Activated T-helper 2 cell treated with anti-CD3 and anti-CD28 coated beads, Interferon-gamma antibody, Interleukin-2, Interleukin-4, amounts not matched to agents 10 μg/mL and 5 μg/mL and 100 μg/mL, durations not matched to agents 14 hours and 24 hours and 36 hours (primary cell): ENCODE data around the gene PDXK. TPM values are rescaled to one million over a fixed set of nuclear protein-coding genes. Genes with fewer than 3 reads are reported as not detected.
"Not testable (repeated sequence)": the region's sequence is repeated elsewhere in the genome, so short reads cannot be mapped to it uniquely, and the experiment has no call there.

Experiments
- DNase-seq: peaks from one replicate; pipeline ENCODE4 v3.0.0; 2021; ENCODE audit warnings: low spot score
- H3K27ac Mint-ChIP-seq: one replicate; pipeline ENCODE4 v1.8.0; 2021; ENCODE audit warnings: mixed read lengths
- H3K27me3 Mint-ChIP-seq: one replicate; pipeline ENCODE4 v1.8.0; 2021; ENCODE audit warnings: low read depth, mixed read lengths
- H3K36me3 Mint-ChIP-seq: one replicate; pipeline ENCODE4 v1.8.0; 2021; ENCODE audit warnings: low read depth, mixed read lengths
- H3K4me1 Mint-ChIP-seq: one replicate; pipeline ENCODE4 v1.8.0; 2021; ENCODE audit warnings: low read depth, mixed read lengths
- H3K4me3 Mint-ChIP-seq: one replicate; pipeline ENCODE4 v1.8.0; 2021; ENCODE audit warnings: low read depth, mild to moderate bottlenecking, moderate library complexity, mixed read lengths
- H3K9me3 Mint-ChIP-seq: one replicate; pipeline ENCODE4 v1.8.0; 2021; ENCODE audit warnings: mixed read lengths
- intact Hi-C: fragments of 100-400 bp; cut with micrococcal nuclease; formaldehyde crosslinking; loops from one replicate; pipeline ENCODE4 v1.15.1; 2023
- total RNA-seq: library from RNA; stranded (reverse); gene quantifications from 2 replicates; pipeline ENCODE4 v1.2.3, GENCODE V29; 2022

PDXK gene
- total RNA-seq, result 124 and 136 TPM in 2 replicates

DNA sequence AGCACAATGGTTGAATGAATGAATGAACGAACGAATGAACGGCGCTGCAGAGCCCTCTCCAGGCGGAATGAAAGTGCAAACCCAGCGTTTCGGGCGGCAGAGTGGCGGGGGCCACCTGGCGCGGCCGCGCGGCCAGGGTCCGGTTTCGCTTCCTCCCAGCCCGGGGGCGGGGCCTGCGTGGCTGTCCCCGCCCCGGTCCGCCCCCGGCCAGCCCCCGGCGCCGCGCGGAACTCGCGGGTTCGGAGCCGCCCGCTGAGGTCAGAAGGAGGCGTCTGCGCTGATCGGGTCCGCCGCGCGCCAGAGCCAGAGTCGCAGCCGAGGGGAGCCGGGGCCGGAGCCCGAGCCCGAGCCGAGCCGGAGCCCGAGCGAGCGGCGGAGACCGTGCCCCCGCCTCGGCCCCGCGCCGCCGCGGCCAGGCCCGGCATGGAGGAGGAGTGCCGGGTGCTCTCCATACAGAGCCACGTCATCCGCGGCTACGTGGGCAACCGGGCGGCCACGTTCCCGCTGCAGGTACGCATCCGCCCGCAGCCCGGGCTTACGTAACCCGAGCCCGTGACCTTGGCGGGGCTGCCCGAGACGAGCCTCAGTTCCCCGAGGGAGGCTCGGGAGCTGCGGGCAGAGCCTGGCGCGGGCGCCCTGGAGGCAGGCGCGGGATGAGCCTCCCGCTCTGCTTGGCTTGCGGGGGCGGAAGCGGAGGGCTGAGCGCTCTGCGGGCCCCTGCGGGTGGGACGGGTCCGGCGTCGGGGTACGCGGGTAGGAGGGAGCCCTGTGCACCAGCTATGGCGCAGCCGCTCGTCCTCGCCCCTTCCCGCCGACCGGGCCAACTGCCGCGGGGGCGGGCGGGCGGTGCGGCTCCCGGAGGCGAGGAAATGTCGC lies at the start of gene PDXK:
Gene PDXK (plus strand): TSS at position 258 of the 876 bp plus-strand sequence. CDS start 166 bp downstream, at position 424.
- H3K27ac Mint-ChIP-seq, result peak within 1 kb of the TSS; percentile 74
- H3K9me3 Mint-ChIP-seq, result no peaks in the 10 kb centered on the region
- peak within 1 kb of the TSS; percentile 88 for H3K4me3 Mint-ChIP-seq
- DNase-seq, result peak; percentile 80
- H3K27me3 Mint-ChIP-seq, result peaks cover 8% of the 10 kb centered on the region
- peaks cover 18% of the 10 kb centered on the region for H3K4me1 Mint-ChIP-seq
- H3K36me3 Mint-ChIP-seq, result peaks cover 21% of the 10 kb centered on the region
- intact Hi-C loops, result loop anchor here (1.0 to 5.0 kb wide), 4 partner anchors 9 to 70 kb away; partner anchors contain the start of genes CSTB and RRP1

DNA sequence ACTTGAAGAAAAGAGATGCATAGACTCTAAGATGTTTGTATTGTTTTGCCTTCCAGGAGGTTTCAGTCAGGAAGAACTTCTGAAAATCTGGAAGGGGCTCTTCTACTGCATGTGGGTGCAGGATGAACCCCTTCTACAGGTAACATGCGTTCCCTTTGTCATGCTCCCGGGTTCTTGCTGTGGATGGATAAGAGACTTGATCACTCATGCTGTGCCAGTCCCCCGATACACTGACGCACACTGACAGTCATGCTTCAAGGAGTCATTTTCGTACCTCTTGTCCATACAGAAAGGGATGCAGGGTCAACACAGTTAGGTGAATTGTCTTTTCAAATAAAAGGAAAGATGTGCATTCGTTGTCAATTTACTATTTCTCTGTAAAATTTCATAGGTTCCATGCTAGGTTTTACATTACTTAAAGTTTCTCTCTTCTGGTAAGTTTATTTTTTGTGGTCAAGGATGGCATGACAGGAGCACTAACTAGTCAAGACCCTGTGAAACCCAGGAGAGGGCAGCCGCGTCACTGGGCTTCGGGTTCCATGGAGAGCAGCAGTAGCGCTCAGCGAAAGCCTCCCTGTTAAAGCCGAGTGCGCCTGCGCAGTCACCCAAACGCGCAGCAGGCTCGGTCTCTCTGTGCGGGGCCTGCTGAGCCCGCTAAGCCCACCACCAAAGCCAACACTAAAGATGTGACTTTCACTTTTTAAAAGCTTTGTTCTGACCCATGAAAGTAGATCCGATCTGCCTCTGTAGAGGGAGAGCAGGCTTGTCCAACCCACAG lies 48.9 kb upstream of the PDXK start:
- Mint-ChIP-seq H3K27me3 (no peaks in the 10 kb centered on the region), H3K27ac (peak overlapping the region; percentile 50), H3K4me1 (peaks cover 11% of the 10 kb centered on the region), H3K9me3 (peaks cover 6% of the 10 kb centered on the region), H3K36me3 (peaks cover 73% of the 10 kb centered on the region), H3K4me3 (no peak overlapping the region)
- DNase-seq, result no peak
- intact Hi-C loops, result no loop called here

- DNase-seq, result no peak
- H3K4me3 Mint-ChIP-seq, result no peak overlapping the region
- H3K36me3 Mint-ChIP-seq, result peaks cover 70% of the 10 kb centered on the region
- H3K4me1 Mint-ChIP-seq, result no peaks in the 10 kb centered on the region
- no peaks in the 10 kb centered on the region for H3K9me3 Mint-ChIP-seq
- intact Hi-C loops, result no loop called here
- no peak overlapping the region for H3K27ac Mint-ChIP-seq
- no peaks in the 10 kb centered on the region for H3K27me3 Mint-ChIP-seq
Measured at GRCh38 chr21:43675871-43676270, 43.1 kb upstream of the PDXK start.

GRCh38 chr21:43676391-43676790 lies 42.5 kb upstream of the PDXK start:
- Mint-ChIP-seq H3K36me3 (peaks cover 70% of the 10 kb centered on the region), H3K4me1 (no peaks in the 10 kb centered on the region), H3K9me3 (no peaks in the 10 kb centered on the region), H3K27me3 (no peaks in the 10 kb centered on the region), H3K4me3 (no peak overlapping the region), H3K27ac (no peak overlapping the region)
- no peak for DNase-seq
- intact Hi-C loops, result no loop called here

DNA sequence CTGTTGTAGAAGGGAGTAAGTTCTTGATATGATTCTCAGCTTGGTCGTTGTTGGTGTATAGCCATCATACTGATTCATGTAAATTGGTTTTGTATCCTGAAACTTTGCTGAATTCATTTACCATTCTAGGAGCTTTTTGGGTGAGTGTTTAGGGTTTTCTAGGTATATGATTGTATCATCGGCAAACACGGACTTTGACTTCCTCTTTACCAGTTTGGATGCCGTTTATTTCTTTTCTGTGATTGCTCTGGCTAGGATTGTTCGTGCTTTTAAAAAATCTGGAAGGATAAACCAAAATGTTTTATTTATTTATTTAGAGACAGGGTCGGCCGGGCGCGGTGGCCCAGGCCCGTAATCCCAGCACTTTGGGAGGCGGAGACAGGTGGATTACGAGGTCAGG lies 39.0 kb upstream of the PDXK start:
- Mint-ChIP-seq H3K36me3 (peaks cover 69% of the 10 kb centered on the region), H3K9me3 (no peaks in the 10 kb centered on the region), H3K27me3 (no peaks in the 10 kb centered on the region), H3K4me3 (no peak overlapping the region), H3K4me1 (peaks cover 7% of the 10 kb centered on the region), H3K27ac (no peak overlapping the region)
- intact Hi-C loops, result no loop called here
- DNase-seq, result no peak

DNA sequence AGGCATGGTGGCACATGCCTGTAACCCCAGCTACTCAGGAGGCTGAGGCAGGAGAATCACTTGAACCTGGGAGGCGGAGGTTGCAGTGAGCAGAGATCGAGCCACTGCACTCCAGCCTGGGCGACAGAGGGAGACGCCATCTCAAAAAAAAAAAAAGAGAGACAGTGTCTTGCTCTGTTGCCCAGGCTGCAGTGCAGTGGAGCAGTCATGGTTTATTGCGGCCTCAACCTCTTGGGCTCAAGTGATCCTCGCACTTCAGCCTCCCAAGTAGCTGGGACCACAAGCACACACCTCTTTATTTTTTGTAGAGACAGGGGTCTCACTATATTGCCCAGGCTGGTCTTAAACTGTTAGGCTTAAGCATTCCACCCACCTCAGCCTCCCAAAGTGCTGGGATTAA lies 38.5 kb upstream of the PDXK start:
- DNase-seq, H3K4me3 Mint-ChIP-seq, intact Hi-C loops, H3K9me3 Mint-ChIP-seq, H3K4me1 Mint-ChIP-seq, H3K27ac Mint-ChIP-seq, H3K27me3 Mint-ChIP-seq: not testable (repeated sequence)
- H3K36me3 Mint-ChIP-seq, result peaks cover 69% of the 10 kb centered on the region

DNA sequence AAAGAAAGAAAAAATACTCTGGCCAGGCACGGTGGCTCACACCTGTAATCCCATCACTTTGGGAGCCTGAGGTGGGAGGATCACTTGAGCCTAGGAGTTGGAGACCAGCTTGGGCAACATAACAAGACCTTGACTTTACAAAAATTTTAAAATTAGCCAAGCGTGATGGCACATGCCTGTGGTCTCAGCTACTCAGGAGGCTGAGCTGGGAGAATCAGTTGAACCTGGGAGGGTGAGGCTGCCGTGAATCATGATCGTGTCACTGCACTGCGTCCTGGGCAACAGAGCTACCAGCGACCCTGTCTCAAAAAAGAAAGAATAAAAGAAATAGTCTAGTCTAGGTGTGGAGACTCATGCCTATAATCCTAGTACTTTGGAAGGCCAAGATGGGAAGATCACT lies 37.3 kb upstream of the PDXK start:
- H3K36me3 Mint-ChIP-seq, result peaks cover 72% of the 10 kb centered on the region
- intact Hi-C loops, result no loop called here

DNA sequence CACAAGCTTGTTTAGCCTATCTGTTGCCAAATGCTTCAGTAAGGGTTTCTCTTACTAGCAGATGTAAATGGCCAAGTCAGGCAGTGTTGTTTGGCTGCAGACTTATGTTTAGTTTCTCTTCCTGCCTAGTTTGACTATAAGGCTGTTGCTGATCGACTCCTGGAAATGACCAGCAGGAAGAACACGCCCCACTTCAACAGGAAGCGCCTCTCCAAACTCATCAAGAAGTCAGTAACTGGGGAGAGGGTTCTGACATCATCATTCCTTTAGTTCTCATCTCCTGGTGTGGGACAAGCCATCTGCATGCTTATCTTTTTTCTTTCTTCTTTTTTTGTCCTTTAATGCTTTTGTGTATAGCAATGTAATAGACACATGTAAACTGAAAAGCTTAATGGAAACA lies 34.5 kb upstream of the PDXK start:
- peaks cover 7% of the 10 kb centered on the region for H3K4me1 Mint-ChIP-seq
- DNase-seq, result no peak
- no peaks in the 10 kb centered on the region for H3K9me3 Mint-ChIP-seq
- H3K27me3 Mint-ChIP-seq, result no peaks in the 10 kb centered on the region
- intact Hi-C loops, result no loop called here
- H3K27ac Mint-ChIP-seq, result peak overlapping the region; percentile 35
- H3K36me3 Mint-ChIP-seq, result peaks cover 64% of the 10 kb centered on the region
- no peak overlapping the region for H3K4me3 Mint-ChIP-seq

More for the DNA sequence above, 37.3 kb upstream of the PDXK start:
- DNase-seq, result no peak
- Mint-ChIP-seq H3K27me3 (no peaks in the 10 kb centered on the region), H3K9me3 (no peaks in the 10 kb centered on the region), H3K4me3 (no peak overlapping the region), H3K4me1 (peaks cover 7% of the 10 kb centered on the region), H3K27ac (no peak overlapping the region)

GRCh38 chr21:43686811-43687565 lies 31.9 kb upstream of the PDXK start:
- no peak overlapping the region for H3K4me3 Mint-ChIP-seq
- no peaks in the 10 kb centered on the region for H3K9me3 Mint-ChIP-seq
- H3K36me3 Mint-ChIP-seq, result peaks cover 61% of the 10 kb centered on the region
- intact Hi-C loops, result no loop called here
- no peak for DNase-seq
- H3K27me3 Mint-ChIP-seq, result no peaks in the 10 kb centered on the region
- H3K4me1 Mint-ChIP-seq, result peaks cover 7% of the 10 kb centered on the region
- no peak overlapping the region for H3K27ac Mint-ChIP-seq

DNA sequence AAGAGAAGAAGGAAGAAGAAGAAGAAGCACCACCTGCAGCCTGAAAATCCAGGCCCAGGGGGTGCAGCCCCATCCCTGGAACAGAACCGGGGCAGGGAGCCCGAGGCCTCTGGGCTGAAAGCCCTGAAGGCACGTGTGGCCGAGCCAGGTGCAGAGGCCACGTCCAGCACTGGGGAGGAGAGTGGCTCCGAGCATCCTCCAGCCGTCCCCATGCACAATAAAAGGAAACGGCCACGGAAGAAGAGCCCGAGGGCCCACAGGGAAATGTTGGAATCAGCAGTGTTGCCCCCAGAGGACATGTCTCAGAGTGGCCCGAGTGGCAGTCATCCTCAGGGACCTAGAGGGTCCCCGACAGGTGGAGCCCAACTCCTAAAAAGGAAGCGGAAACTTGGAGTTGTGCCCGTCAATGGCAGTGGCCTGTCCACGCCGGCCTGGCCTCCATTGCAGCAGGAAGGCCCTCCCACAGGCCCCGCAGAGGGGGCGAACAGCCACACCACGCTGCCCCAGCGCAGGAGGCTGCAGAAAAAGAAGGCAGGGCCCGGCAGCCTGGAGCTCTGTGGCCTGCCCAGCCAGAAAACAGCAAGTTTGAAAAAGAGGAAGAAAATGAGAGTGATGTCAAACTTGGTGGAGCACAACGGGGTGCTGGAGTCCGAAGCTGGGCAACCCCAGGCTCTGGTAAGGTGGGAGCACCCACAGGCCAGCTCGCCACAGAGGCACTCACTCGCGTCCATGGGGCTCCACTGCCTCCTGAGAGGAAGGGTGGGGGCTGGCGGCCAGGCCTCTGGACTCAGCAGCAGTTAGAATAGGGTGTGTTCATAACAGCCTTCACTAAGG lies 31.1 kb upstream of the PDXK start:
- H3K4me1 Mint-ChIP-seq, result peaks cover 7% of the 10 kb centered on the region
- DNase-seq, result no peak
- intact Hi-C loops, result no loop called here
- H3K27ac Mint-ChIP-seq, result no peak overlapping the region
- H3K4me3 Mint-ChIP-seq, result no peak overlapping the region
- peaks cover 58% of the 10 kb centered on the region for H3K36me3 Mint-ChIP-seq
- H3K27me3 Mint-ChIP-seq, result no peaks in the 10 kb centered on the region
- H3K9me3 Mint-ChIP-seq, result no peaks in the 10 kb centered on the region

DNA sequence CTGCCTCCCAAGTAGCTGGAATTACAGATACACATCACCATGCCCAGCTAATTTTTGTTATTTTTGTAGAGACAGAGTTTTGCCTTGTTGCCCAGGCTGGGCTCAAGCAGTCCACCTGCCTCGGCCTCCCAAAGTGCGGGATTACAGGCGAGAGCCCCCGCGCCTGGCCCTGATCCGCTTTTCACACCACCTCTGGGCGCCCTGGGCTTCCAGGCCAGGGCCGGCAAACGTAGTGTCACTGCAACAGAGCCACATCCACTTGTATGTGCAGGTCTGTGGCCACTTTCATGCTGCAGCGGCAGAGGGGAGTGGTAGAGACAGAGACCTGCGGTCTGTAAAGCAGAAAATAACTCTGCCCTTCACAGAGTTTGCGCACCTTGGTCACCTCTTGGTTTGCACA lies 30.0 kb upstream of the PDXK start:
- no peak overlapping the region for H3K4me3 Mint-ChIP-seq
- H3K27me3 Mint-ChIP-seq, result no peaks in the 10 kb centered on the region
- peaks cover 62% of the 10 kb centered on the region for H3K36me3 Mint-ChIP-seq
- DNase-seq, result no peak
- peaks cover 7% of the 10 kb centered on the region for H3K4me1 Mint-ChIP-seq
- H3K9me3 Mint-ChIP-seq, result no peaks in the 10 kb centered on the region
- intact Hi-C loops, result no loop called here
- H3K27ac Mint-ChIP-seq, result no peak overlapping the region
